GM10248 (cell line): Measurements from ENCODE around the gene CARMIL3.

Source experiments
- CTCF ChIA-PET: fragments of 300-600 bp; sonication (Branson Sonifier 250); formaldehyde crosslinking; extraction: SDS; loops from one replicate; lab custom pipeline; 2021; ENCODE audit warnings: antibody characterized with exemption; lab: Yijun Ruan, JAX
- POLR2A ChIA-PET: fragments of 350-650 bp; sonication (Branson Sonifier 250); formaldehyde crosslinking; extraction: SDS; loops from one replicate; lab custom pipeline; 2020; ENCODE audit warnings: antibody characterized with exemption; lab: Yijun Ruan, JAX
- DNase-seq: peaks from one replicate; pipeline ENCODE4 v3.0.0; 2012; ENCODE audit errors: extremely low spot score
- CTCF ChIP-seq: IDR thresholded peaks from 2 replicates; pipeline ENCODE4 v1.5.1; 2012; ENCODE audit warnings: mild to moderate bottlenecking, low read depth; ENCODE audit errors: extremely low read depth, missing control alignments, control extremely low read depth

The CARMIL3 gene

GRCh38 chr14:24110060-24110459, 58.3 kb downstream of the CARMIL3 start:
- DNase-seq = no peak
- ChIA-PET POLR2A (interaction anchor here (1.1 kb wide), 1 partner anchor 15 kb away, joined by 3 read pairs; no protein-coding TSS in a partner anchor), CTCF (interaction anchor here (0.7 to 13.5 kb wide), 17 partner anchors 8 to 168 kb away, joined by 3 to 246 read pairs (median 5); partner anchors contain the start of genes CHMP4A, EMC9, IRF9 and PCK2)
- no peak for TF ChIP-seq CTCF

DNA sequence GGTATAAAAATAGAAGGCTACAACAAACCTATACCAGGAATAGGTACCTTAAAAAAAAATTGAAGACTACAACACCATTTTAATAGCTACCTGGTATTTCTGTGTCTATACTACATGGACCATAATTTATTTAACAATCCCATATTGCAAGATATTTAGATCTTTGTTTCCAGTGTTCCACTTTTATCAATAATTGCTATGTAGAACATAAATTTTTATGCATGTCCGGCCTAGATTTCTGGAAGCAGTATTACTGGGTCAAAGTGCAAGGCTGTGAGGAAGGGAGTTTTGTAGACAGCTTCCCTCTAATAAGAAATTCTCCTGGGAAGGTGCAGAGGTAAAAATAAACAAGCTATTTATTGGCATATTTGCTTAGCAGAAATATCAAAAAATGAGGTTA, 58.7 kb downstream of the CARMIL3 start:
- ChIA-PET CTCF (interaction anchor here (0.8 to 13.5 kb wide), 11 partner anchors 16 to 96 kb away, joined by 3 to 246 read pairs (median 7); partner anchors contain the start of genes EMC9, IRF9, PCK2 and PSME1), POLR2A (no interaction called here)
- no peak for TF ChIP-seq CTCF
- DNase-seq = no peak

DNA sequence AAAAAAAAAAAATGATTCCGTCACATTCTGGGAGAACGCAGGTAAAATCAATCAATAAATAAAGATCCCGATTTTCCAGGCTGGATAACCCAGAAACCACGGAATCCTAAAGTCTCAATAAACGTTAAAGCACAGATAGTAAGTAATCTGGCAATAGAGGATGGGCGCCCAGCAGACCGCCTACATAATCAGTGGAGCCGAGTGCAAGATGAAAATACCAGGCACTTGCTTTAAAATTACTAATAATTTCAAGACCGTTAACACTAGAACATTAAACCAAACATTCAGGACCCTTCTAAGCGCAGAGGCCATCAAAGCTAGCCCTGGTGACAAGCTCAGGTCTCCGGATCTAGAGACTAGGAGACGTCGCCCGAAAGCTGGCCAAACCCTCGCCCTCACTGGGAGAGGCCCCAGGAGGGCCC, 61.6 kb downstream of the CARMIL3 start:
- ChIA-PET CTCF (interaction anchor here (1.0 to 6.1 kb wide), 12 partner anchors 10 to 481 kb away, joined by 3 to 46 read pairs (median 8); partner anchors contain the start of genes DHRS4, IRF9, PCK2 and PSME2), POLR2A (interaction anchor here (1.1 to 3.1 kb wide), 7 partner anchors 10 to 48 kb away, joined by 3 to 29 read pairs (median 18); partner anchors contain the start of genes IRF9, PCK2, PSME1 and PSME2)
- TF ChIP-seq CTCF = no peak
- DNase-seq = no peak

DNA sequence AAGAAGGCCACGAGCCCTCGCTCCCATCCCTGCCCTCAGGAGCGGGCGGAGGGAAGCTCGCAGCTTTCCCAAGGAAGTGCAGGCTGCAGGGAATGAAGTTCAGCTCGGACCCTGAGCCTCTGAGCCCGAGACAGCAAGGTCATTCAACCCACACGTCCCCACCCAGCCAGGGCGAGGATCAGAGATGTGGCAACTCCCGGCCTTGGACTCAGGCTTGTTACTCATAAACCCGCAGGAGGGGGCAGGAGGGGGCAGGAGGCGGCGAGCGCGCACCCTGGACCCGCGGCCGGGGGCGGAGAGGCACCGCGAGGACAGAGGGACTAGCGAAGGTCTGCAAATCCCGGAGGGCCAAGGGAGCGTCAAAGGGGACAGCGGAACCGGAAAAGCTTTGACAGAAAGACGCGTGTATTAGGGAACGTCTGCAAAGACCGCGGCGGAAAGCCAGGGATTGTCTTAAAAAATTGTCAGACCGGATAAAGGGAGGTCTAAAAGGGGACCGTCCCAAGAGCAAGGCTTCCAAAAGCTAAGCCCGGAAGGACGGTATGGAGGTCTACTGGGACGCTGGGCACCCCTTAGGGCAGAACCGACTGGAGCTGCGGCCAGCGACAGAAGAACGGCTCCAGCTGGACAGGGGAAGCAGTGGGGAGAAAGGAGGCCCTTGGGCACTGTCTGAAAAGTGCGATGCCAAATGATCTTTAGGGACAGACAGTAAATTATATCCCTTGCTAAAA, 62.2 kb downstream of the CARMIL3 start:
- ChIA-PET POLR2A (interaction anchor here (0.8 to 3.1 kb wide), 16 partner anchors 11 to 81 kb away, joined by 3 to 29 read pairs (median 6); partner anchors contain the start of genes EMC9, FITM1, IPO4 and IRF9), CTCF (interaction anchor here (0.6 to 6.8 kb wide), 22 partner anchors 10 to 482 kb away, joined by 3 to 58 read pairs (median 5); partner anchors contain the start of genes DHRS4, EMC9, FITM1 and IRF9)
- TF ChIP-seq CTCF = no peak
- DNase-seq = peak; percentile 80

GRCh38 chr14:24114532-24115421, 63.0 kb downstream of the CARMIL3 start, which contains the start of the genes DCAF11 and NRL:
Gene DCAF11, plus strand, starts transcription at chr14:24114777. Its CDS starts 818 bp downstream, at chr14:24115595.
Gene NRL, minus strand, starts transcription at chr14:24114949. Its CDS starts 32,101 bp downstream, at chr14:24082848.
- no peak for TF ChIP-seq CTCF
- DNase-seq = peak; percentile 98
- ChIA-PET CTCF (interaction anchor here (0.6 to 6.8 kb wide), 21 partner anchors 9 to 317 kb away, joined by 3 to 58 read pairs (median 5); partner anchors contain the start of genes DHRS4, EMC9, FITM1 and IRF9), POLR2A (interaction anchor here (0.6 to 3.1 kb wide), 18 partner anchors 10 to 81 kb away, joined by 3 to 29 read pairs (median 4); partner anchors contain the start of genes EMC9, FITM1, IPO4 and IRF9)
